MM.1S (cell line): ENCODE measurements around the gene POU2AF3.

ENCODE experiments used
- DNase-seq: peaks from one replicate; pipeline ENCODE4 v3.0.0-alpha.2; 2015
- H2AFZ ChIP-seq: fragments of 300-600 bp; sonication (generic); 2 replicates; pipeline ENCODE4 v1.6.0; 2016; ENCODE audit warnings: antibody characterized with exemption, low read length
- H3F3A ChIP-seq: fragments of 300-600 bp; sonication (generic); 2 replicates; pipeline ENCODE4 v1.6.1; 2016; ENCODE audit warnings: mild to moderate bottlenecking, antibody characterized with exemption, low read length, moderate library complexity, mixed read lengths; ENCODE audit not compliant: insufficient read depth
- H3K27ac ChIP-seq: fragments of 300-600 bp; sonication (generic); 2 replicates; pipeline ENCODE4 v1.5.1; 2016; ENCODE audit warnings: mild to moderate bottlenecking, low read length
- H3K27me3 ChIP-seq: fragments of 300-600 bp; sonication (generic); replicated peaks from 2 replicates; pipeline ENCODE4 v1.6.0; 2016; ENCODE audit warnings: low read length; ENCODE audit not compliant: insufficient read depth
- H3K36me3 ChIP-seq: fragments of 300-600 bp; sonication (generic); replicated peaks from 2 replicates; pipeline ENCODE4 v1.6.1; 2016; ENCODE audit warnings: mild to moderate bottlenecking, low read length, mixed read lengths; ENCODE audit not compliant: insufficient read depth
- H3K4me1 ChIP-seq: fragments of 300-600 bp; sonication (generic); 2 replicates; pipeline ENCODE4 v1.6.1; 2016; ENCODE audit warnings: low read length, mixed read lengths
- H3K4me2 ChIP-seq: fragments of 300-600 bp; sonication (generic); 2 replicates; pipeline ENCODE4 v1.6.0; 2016; ENCODE audit warnings: low read depth, low read length
- H3K4me3 ChIP-seq: fragments of 300-600 bp; sonication (generic); 2 replicates; pipeline ENCODE4 v1.5.1; 2016; ENCODE audit warnings: low read length, mixed read lengths
- H3K79me2 ChIP-seq: fragments of 300-600 bp; sonication (generic); 2 replicates; pipeline ENCODE4 v1.6.1; 2016; ENCODE audit warnings: mixed run types, low read length, mixed read lengths
- H3K9ac ChIP-seq: fragments of 300-600 bp; sonication (generic); 2 replicates; pipeline ENCODE4 v1.6.1; 2016; ENCODE audit warnings: low read length, mixed read lengths
- H3K9me2 ChIP-seq: fragments of 300-600 bp; sonication (generic); replicated peaks from 2 replicates; pipeline ENCODE4 v1.6.1; 2016; ENCODE audit warnings: mild to moderate bottlenecking, low read length, mixed read lengths; ENCODE audit not compliant: insufficient read depth
- H3K9me3 ChIP-seq: fragments of 300-600 bp; sonication (generic); replicated peaks from 2 replicates; pipeline ENCODE4 v1.6.1; 2016; ENCODE audit warnings: mild to moderate bottlenecking, low read length, mixed read lengths; ENCODE audit not compliant: insufficient read depth
- H4K20me1 ChIP-seq: fragments of 300-600 bp; sonication (generic); 2 replicates; pipeline ENCODE4 v1.6.1; 2016; ENCODE audit warnings: mild to moderate bottlenecking, low read length, moderate library complexity, mixed read lengths; ENCODE audit not compliant: insufficient read depth
- CTCF ChIP-seq: fragments of 300-600 bp; sonication (generic); IDR thresholded peaks from 2 replicates; pipeline ENCODE4 v1.5.1; 2016; ENCODE audit warnings: antibody characterized with exemption, low read length, mixed read lengths
- EZH2 ChIP-seq: fragments of 300-600 bp; sonication (generic); optimal IDR thresholded peaks from 2 replicates; pipeline ENCODE3; 2017; ENCODE audit warnings: low read depth, mild to moderate bottlenecking, antibody characterized with exemption, low read length, mixed read lengths
- EZH2phosphoT487 ChIP-seq: fragments of 300-600 bp; sonication (generic); IDR thresholded peaks from 2 replicates; pipeline ENCODE4 v1.6.1; 2018; ENCODE audit warnings: antibody characterized with exemption, low read length

POU2AF3 gene

GRCh38 chr11:111301004-111301841 is 2.9 kb downstream of the POU2AF3 start:
- Histone ChIP-seq H4K20me1 (no peaks in the 10 kb centered on the region), H3K4me1 (no peaks in the 10 kb centered on the region), H3K4me3 (no peak overlapping the region), H3K27me3 (no peaks in the 10 kb centered on the region), H2AFZ (no peak overlapping the region), H3K27ac (no peak overlapping the region), H3K9me2 (no peaks in the 10 kb centered on the region), H3K4me2 (no peak overlapping the region), H3K9ac (no peak overlapping the region), H3K36me3 (no peaks in the 10 kb centered on the region), H3K79me2 (no peaks in the 10 kb centered on the region), H3K9me3 (no peaks in the 10 kb centered on the region), H3F3A (no peaks in the 10 kb centered on the region)
- TF ChIP-seq EZH2phosphoT487 (no peak), EZH2 (no peak), CTCF (no peak)
- DNase-seq, result no peak

GRCh38 chr11:111301842-111302118 is 3.4 kb downstream of the POU2AF3 start:
- no peak overlapping the region for H3K27ac ChIP-seq
- no peak overlapping the region for H3K9ac ChIP-seq
- no peaks in the 10 kb centered on the region for H3K79me2 ChIP-seq
- DNase-seq, result no peak
- H3K4me2 ChIP-seq, result no peak overlapping the region
- H2AFZ ChIP-seq, result no peak overlapping the region
- no peak overlapping the region for H3K4me3 ChIP-seq
- H3K9me3 ChIP-seq, result no peaks in the 10 kb centered on the region
- H4K20me1 ChIP-seq, result no peaks in the 10 kb centered on the region
- no peaks in the 10 kb centered on the region for H3K36me3 ChIP-seq
- no peaks in the 10 kb centered on the region for H3K9me2 ChIP-seq
- H3F3A ChIP-seq, result no peaks in the 10 kb centered on the region
- H3K27me3 ChIP-seq, result no peaks in the 10 kb centered on the region
- no peak for TF ChIP-seq EZH2
- TF ChIP-seq CTCF, result no peak
- no peak for TF ChIP-seq EZH2phosphoT487
- H3K4me1 ChIP-seq, result no peaks in the 10 kb centered on the region

- TF ChIP-seq EZH2 (no peak), CTCF (no peak), EZH2phosphoT487 (no peak)
- Histone ChIP-seq H4K20me1 (no peaks in the 10 kb centered on the region), H2AFZ (no peak overlapping the region), H3K79me2 (no peaks in the 10 kb centered on the region), H3K4me3 (no peak overlapping the region), H3K9ac (no peak overlapping the region), H3K9me2 (no peaks in the 10 kb centered on the region), H3F3A (no peaks in the 10 kb centered on the region), H3K9me3 (no peaks in the 10 kb centered on the region), H3K4me2 (no peak overlapping the region), H3K27ac (no peak overlapping the region), H3K27me3 (no peaks in the 10 kb centered on the region), H3K36me3 (no peaks in the 10 kb centered on the region), H3K4me1 (no peaks in the 10 kb centered on the region)
- DNase-seq, result no peak
Measured at GRCh38 chr11:111302298-111302697, 4.0 kb downstream of the POU2AF3 start.
